Measurements from ENCODE around the gene IGSF3.
A peak's percentile ranks its signal among the peaks of the same experiment; 100 is the strongest.

Gene IGSF3

DNA sequence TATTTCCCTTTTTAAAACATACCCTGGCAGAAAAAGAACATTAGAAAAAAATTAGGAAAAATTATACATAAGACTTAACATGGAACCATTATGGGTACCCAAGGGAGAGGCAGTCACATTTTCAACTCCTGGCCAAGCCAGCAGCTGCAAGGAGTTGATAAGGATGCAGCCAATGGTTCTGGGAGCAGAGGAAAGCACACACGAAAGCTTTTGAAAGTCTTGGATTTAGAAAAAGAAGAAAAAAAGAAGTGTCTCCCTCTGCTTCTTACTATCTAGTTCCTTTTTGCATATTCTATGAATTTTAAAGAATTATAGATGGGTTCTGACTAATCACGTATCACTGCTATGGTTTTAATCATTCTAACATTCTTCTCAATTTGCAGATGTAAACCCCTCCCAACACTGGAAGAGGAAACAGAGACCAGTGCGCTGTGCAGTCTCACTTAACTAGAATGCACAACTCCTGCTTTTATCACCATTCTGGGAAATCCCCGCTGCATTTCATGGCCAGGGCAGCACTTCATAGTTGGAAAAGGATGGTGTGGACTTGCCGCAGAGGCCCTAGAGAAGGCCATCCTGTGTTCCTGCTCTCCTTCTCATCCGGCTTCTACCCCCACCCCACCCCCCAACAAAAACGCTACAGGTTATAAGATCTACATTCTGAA is 94.0 kb downstream of the IGSF3 start:
- DNase-seq = no peak

GRCh38 chr1:116572771-116573430 is 94.6 kb downstream of the IGSF3 start:
- DNase-seq = no peak

- no peak for DNase-seq
These were observed 95.4 kb downstream of the IGSF3 start for GRCh38 chr1:116572099-116572498.

DNA sequence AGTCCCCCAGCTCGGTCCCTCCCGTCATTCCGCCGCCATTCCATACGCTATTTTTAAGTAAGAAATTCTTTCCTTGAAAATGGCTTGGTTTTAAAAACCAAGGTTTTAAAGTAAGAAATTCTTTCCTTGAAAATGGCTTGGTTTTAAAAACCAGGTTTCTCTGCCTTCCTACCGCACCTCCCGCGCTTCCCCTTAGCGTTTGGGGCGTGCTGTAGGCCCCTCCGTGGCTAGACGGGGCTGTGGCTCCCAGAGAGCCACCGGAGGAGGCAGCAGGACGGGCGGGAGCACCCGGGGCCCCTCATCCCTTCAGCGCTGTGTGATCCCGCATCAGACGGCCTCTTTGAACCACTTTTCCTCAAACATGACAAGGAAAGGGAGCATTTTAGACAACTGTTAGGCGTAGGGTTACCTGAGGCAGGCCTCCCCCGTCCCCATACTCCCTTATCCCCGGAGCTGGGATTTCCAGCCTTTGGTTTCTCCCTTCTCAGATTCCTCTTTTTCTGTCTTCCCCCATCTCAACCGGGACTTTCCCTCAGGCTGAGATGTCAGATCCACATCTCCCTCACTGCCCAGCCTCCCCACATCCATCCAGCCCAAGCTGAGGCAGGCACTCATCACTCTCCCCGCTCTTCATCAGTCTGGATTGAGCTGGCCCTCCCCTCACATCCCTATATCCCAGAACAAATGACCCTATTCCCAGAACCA is 96.2 kb downstream of the IGSF3 start:
- peak; percentile 22 to 50 for DNase-seq

- DNase-seq = peak; percentile 95 to 97
These were observed 96.9 kb downstream of the IGSF3 start, which contains the start of gene CD58 for GRCh38 chr1:116570358-116571214. Gene CD58 (minus strand): TSS chr1:116571026. CDS start chr1:116570972, 54 bp downstream.

DNA sequence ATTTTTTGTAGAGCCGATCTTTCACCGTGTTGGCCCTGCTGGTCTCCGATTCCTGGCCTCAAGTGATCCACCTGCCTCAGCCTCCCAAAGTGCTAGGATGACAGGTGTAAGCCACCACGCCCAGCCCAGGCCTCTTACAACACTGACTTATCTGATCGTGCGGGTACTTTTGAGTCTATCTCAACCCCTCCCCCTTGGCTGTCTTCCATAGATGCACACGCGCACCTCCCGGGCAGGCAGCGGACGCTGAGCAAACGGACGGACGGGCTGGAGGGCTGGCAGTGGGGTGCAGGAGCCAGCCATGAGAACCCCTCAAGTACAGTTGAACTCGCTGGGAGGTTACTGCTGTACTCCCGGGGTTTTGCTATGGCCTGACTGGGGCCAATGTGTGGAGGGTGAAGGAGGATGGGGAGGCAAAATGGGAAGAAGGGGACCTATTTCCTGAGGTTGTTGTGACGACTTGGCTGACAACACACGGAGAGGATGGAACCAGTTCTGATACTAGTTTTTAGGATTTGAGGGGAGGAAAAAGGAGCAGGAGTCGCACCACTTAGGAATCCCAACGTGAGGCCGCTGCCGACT is 97.7 kb downstream of the IGSF3 start:
- peak; percentile 14 to 31 for DNase-seq

- peak in 1 of 2 donors; percentile 43 for DNase-seq
These were observed 98.2 kb downstream of the IGSF3 start for GRCh38 chr1:116569381-116569670.

GRCh38 chr1:116568662-116569380 is 98.7 kb downstream of the IGSF3 start:
- no peak for DNase-seq

GRCh38 chr1:116567790-116568661 is 99.5 kb downstream of the IGSF3 start:
- no peak for DNase-seq

- DNase-seq = no peak
These were observed 102.3 kb downstream of the IGSF3 start for GRCh38 chr1:116565222-116565621.

- no peak for DNase-seq
These were observed 103.1 kb downstream of the IGSF3 start for GRCh38 chr1:116564426-116564825.

GRCh38 chr1:116562465-116562864 is 105.1 kb downstream of the IGSF3 start:
- DNase-seq = peak; percentile 60 to 74

DNA sequence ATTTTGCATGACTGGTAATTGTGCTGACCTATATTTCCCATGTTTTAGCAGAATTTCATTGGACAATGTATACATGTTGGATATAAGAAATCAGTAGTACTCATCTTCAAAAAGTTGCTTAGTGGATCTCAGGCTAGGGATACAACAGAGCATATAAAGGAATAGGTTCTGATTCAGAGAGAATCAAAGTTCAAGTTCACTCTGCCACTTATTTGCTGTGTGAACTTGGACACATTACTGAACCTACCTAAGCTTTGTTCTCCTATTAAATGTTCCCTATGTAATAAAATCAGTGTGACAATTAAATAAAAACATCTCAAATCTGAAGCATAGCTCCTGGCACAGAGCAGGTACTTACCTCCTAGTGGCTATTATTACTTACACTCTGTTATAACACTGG is 106.0 kb downstream of the IGSF3 start:
- no peak for DNase-seq

DNA sequence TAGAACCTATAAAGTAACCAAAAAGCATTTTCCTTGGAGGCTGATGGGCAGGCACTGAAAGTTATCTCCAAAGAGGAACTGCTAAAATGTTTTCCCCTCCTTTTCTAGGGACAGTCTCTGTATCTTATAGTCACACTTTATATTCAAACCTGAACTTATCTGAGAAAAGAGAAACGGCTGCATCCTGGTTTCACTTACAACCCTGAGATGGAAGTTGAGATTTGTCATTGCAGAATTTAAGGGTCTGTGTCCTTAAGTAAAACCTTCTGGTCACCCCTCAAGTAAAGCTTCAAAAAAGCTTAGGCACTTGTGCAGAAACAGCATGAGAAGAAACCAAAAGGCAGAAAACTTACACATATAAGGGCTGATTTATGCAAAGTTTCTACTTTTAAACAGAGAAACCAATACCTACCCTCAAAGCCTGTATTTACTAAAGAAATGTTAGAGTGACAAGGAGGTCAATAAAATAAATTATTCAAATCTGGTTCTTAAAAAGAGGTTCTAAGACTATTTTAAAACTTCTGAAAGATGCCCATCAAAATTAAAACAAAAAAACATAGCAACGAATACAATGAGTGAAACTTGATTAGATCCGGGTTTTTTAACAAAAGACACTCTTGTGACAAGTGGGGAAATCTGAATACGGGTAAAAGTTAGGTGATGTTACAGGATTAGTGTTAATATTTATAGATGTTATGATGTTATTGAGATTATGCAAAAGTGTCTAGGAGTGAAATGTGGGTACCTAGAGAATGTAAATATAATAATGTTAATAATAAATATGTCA is 106.6 kb downstream of the IGSF3 start:
- peak in 1 of 2 donors; percentile 17 for DNase-seq

DNA sequence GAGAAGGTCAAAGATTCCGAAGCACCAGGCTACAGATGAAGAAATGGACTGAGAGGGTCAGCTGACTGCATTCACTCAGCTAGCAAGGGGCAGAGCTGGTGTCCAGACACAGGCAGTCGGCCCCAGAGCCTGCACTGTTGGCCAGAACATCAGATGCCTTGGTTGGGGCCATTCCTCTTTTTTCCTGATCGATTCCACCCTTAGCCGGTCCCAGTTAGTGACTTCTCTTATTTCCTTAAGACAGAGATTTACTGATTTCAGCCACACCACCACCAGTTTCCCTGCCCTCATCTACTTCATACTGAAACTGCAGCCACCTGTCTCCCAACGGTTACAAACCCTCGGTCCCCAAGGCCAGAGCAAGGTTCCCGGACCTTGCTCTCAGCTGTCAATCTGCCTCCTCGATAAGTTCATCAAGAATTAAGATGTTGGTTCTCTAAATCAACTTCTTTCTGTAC is 108.2 kb downstream of the IGSF3 start:
- DNase-seq = no peak

- DNase-seq = no peak
These were observed 109.0 kb downstream of the IGSF3 start for GRCh38 chr1:116558571-116558970.

DNA sequence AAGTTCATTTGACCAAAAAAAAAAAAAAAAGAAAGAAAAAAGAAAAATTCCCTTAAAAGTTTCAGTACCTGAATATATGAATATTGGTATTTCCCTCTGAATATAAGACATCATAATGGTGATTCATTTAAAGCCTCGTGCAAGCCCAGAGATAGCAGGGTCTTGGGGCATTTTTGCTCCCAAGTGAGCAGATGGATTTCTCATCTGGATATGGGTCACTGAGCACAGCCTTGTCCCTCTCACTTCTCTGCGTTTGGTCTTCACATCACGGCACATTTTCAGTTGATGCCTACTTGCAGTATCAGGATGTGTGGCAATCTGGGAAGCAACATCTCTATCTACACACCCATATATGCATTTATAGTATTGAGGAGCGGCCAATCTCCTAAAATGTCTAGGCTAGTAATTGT is 109.4 kb downstream of the IGSF3 start:
- DNase-seq = no peak

- DNase-seq = no peak
These were observed 110.1 kb downstream of the IGSF3 start for GRCh38 chr1:116557323-116557878.

DNA sequence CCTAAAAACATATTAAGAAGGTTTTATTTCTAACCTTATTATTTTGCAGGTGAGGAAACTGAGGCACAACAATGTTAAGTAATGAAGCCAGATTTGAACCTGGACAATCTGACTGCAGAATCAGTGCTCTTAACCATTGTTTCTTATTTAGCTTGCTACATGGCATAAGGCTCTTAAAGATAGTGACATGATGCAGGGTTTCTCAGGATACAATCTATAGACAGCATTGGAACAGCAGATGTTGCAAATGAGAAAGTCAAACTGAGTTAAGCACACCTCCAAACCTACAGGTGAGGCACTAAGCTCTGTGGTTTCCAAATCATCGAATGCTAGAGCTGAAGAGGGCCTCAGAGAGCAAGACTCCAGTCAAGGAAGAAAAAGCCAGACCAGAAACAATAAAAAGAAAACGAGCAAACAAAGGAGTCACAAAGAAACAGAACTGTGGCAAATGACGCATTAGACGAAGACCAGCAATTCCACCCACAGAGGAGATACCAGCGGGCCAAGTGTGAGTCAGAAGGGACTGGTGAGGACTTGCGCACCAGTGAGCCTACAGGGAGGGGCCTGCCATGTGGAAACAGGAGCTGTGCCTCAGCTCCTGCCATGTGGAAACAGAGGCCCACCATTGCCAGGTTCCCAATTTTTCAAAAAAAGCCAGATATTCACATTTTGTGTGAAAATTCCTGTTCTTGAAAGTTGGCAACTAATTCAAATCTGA is 111.1 kb downstream of the IGSF3 start:
- peak; percentile 89 to 95 for DNase-seq
